ENCODE results near the gene USP28.
"Not testable (repeated sequence)": the region's sequence is repeated elsewhere in the genome, so short reads cannot be mapped to it uniquely, and the experiment has no call there.

The USP28 gene

DNA sequence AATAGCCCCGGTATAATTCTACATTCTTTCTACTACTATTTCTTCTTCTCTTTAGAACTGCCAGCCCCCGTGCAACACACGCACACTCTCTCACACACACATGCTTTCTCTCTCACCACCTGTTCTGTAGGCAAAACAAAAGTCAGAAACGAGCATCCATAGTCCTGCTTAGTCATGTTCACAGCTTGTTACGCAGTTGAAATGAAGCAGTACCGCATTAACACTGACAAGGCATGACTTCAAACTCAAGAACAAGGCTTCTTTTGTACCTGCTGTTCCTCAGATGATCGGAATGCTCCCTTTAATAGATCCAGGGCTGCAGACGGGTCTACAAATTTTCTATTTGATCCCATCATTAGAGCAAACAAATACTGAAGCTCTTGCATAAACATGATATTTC, 42.2 kb downstream of the USP28 start:
- DNase-seq, result no peak

DNA sequence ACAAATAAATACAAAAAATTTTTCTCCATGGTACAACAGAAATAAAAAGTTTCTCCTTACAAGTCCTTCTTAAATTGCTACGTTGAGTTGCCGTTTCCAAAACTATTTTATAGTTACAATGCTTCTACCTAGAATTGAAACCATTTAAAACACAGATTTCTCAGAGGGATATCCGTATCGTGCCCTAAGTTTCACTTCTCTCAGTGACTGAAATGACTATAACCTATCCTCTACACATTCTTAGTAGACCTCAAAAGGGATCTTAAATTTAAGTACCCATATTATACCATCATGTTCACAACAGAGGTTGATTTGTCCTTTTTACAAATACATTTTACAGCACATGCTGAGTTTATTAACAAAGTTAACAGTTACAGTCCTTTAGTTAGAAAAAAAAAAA, 44.1 kb downstream of the USP28 start:
- DNase-seq, result no peak

- DNase-seq, result no peak
These were observed 45.6 kb downstream of the USP28 start for GRCh38 chr11:113829751-113830150.

- peak; percentile 68 for DNase-seq
These were observed 47.2 kb downstream of the USP28 start for GRCh38 chr11:113828191-113828590.

- DNase-seq, result no peak
These were observed 47.9 kb downstream of the USP28 start for GRCh38 chr11:113827477-113827876.

- no peak for DNase-seq
These were observed 56.9 kb downstream of the USP28 start for GRCh38 chr11:113818426-113818825.

DNA sequence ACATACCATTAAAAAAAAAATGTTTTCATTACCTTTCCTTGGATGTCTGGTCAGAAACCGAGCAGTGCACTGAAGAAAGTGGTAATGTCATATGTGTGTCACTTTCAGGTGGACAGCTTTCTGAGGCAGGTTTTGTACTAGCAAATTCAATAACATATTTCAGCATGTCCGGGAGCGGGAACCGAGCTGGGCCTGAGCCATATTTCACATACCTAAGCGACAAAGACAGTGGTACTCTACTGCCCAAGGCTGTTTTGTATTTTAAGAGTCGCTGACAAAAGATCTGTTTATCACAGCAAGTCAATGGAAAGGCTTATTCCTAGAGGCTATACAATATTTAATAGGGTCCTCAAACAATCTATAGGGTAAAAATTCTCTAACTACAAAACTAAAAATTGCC, 57.7 kb downstream of the USP28 start:
- DNase-seq, result no peak

DNA sequence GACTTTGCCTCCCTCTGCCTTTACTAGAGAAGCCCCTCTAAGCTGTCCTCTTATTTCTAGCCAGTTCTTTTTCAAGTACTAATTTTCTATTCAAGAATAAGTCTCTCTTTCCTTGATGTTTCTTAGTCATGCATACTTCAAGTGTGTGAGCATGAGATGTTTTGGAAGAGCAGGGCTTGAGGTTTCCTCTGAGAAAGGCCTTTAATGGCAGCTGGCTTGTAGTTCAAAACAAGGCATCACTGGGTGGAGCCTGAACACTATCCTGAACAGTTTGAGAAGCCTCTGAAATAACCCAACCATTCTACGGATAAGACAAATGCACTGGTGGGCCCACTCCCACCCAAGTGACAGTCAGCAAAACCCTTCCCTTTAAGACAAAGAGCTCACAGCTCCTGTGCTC, 58.2 kb downstream of the USP28 start:
- no peak for DNase-seq

- DNase-seq, result no peak
These were observed 61.2 kb downstream of the USP28 start for GRCh38 chr11:113814181-113814580.

- DNase-seq, result no peak
These were observed 66.4 kb downstream of the USP28 start for GRCh38 chr11:113808931-113809330.

DNA sequence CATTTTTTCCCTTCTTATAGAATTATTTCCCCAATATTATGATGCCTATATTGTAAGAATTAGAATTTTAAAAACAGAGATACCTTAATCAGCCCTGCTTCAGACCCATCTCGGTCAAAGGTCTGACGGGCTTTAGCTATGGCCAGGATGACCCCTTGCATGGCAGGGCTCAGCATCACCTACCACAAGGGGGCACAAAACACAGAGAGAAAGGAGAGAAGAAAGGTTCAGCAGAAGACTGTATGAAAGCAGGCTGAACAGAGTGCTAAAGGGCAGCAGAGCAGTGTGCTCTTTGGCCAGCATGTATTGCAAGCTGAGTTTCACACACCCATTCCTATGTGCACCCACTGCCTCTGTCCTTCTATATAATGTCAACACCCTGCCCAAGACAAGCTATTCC, 69.0 kb downstream of the USP28 start:
- DNase-seq, result no peak

DNA sequence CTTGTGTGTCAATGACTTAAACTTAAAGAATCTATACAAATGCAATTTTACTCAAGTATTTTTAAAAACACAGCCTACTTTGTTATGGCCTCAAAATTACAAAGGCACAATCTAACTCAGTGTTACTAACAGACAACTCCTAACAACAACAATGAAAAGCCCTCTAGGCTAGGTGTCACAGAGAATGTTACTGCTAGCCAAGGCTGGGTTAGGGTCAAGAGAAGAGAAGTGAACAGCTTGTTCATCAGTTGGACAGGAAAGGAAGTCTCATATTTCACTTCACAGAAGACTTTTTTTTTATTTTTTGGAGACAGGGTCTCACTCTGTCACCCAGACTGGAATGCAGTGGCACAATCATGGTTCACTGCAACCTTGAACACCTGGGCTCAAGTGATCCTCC, 69.7 kb downstream of the USP28 start:
- no peak for DNase-seq

GRCh38 chr11:113802621-113803020, 72.8 kb downstream of the USP28 start:
- no peak for DNase-seq

GRCh38 chr11:113796663-113797259, 78.6 kb downstream of the USP28 start:
- peak; percentile 44 for DNase-seq

DNA sequence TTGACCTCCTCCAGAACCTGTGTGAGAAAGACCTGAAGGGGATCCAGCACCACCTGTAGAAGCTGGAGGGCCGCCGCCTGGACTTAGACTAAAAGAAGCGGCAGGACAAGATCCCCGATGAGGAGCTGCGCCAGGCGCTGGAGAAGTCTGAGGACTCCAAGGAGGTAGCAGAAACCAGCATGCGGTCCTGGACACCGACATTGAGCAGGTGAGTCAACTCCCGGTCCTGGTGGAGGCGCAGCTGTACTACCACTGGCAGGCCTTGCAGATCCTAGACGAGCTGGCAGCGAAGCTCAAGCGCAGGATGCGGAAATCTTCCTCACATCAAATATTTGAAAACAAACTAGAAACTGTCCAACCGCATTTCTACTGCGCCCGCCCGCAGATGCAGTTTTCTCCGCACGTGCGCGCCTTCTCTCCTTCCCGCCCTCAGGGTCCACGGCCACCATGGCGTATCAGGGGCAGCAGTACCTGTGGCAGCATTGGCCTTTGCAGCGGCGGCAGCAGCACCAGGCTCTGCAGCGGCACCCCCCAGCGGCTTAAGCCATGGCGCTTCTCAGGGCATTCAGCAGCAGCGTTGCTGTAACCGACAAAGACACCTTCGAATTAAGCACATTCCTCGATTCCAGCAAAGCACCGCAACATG, 85.6 kb downstream of the USP28 start:
- DNase-seq, result no peak

- not testable (repeated sequence) for DNase-seq
These were observed 86.4 kb downstream of the USP28 start for GRCh38 chr11:113789016-113789415.

DNA sequence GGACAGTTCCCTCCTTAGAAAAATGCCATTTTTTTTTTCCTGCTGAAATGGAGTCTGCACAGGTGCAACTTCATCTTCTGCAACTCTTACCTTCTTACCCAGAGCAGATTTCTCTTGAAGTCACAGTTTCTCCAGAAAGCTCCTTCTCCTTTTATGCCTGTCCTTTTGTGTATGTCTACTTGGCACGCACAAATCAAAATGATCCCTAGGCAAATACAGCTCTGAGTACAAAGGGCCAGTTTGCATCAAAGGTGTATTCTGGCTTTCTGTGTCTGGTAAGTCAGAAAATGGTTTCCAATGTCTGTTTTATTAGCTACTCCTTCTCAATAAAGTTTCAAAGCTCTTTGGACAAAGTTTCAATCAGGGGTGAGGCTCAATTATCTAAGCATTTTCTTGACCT, 93.2 kb downstream of the USP28 start:
- no peak for DNase-seq

DNA sequence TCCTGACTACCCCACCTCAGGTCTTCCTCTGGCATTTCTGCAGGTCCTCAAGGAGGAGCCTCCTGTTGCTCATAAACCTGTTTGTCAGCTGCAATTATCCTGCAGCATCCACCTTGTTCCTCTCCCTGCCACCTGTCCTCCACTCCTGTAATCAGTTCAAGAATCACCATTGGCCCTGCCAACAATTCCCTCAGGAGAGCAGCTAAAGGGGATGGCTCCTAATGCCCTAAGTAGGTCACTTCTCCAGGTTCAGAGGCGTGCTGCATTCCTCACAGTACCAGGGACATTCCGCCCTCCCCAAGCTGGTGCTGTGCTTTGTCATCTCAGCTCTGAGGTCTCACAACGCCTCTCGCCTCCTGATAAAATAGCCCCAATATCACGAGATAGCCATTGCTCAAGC, 93.7 kb downstream of the USP28 start:
- DNase-seq, result no peak

DNA sequence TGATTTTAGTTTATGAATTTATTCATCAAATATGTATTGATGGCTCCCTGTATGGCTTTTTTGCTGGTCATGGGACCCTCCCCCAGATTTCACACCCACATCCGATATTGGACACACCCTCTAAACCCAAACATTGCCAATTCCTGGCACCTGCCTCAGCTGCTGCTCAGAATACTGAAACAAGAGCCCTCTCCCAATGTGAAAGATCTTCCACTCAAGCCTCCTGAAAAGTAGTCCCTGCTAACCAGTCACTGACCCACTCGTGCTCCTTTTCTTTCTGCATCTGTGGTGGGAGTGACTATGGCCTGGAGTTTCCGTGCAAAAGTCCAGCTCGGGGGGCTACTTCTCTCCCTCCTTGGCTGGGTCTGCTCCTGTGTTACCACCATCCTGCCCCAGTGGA, 95.9 kb downstream of the USP28 start, which contains the start of gene CLDN25:
CLDN25 (plus strand) TSS at position 301 of the 400 bp plus-strand sequence; CDS start at position 301, 0 bp downstream.
- DNase-seq, result no peak

GRCh38 chr11:113778111-113778910, 97.1 kb downstream of the USP28 start:
- peak; percentile 42 for DNase-seq

DNA sequence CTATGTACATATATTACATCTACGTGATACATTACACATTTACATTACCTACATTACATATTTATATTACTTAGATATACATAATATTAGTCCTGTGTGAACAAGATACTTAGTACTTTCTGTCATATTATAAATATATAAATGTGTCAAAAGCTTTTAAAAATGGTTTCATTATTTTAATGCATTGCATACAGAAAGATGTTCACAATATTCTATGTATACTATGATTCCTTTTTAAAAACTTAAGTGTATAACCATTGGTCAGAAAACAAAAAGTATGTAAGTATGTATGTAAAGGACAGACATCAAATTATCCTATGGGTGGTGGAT, 101.2 kb downstream of the USP28 start:
- no peak for DNase-seq

DNA sequence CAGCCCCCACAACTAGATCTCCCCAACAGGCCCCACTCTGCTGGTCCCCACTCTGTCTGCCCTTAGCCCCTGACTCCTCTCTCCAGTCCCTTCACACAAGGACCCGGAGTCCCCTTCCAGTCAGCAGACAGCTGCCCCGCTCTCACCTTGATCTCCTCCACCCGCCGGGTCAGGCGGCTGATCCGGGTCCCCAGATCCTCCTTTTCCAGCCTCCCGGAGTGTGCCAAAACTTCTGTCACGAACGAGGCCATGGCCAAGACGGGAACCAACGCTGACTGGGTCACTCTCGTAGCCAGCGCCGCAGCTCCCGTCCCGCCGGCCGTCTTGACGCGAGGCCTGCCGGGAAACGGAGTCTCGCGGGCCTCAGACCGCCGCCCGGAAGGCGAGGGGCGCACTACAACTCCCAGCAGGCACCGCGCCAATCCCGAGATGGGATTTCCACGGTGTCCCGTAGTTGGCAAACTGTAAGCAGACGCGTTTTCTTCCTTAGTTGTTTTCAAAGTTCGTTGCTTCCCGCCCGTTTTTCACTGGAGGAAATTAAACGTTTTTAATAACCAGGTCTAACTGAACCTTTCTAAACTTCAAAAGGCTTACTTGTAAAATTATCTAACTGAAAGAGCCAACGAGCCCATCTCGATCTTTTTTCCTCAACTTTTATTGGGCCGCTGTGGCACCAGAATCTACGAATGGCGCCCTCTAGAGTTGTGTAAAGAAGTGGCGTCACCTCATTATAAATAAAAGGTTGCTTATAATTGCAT, 101.8 kb downstream of the USP28 start, which contains the start of gene ZW10:
ZW10 (minus strand) TSS at position 277 of the 758 bp plus-strand sequence; CDS start at position 251, 26 bp downstream.
- DNase-seq, result peak; percentile 96

GRCh38 chr11:113773092-113773415, 102.3 kb downstream of the USP28 start:
- DNase-seq, result no peak

Data from NCI-H2171 (cell line).